NCI-H2029 (cell line): ENCODE measurements around the gene CARMIL3.

ENCODE experiments used
- DNase-seq: peaks from one replicate; lab custom pipeline; 2025; lab: John Stamatoyannopoulos, UW

Gene CARMIL3

GRCh38 chr14:24115422-24116127 is 63.8 kb downstream of the CARMIL3 start:
- DNase-seq: no peak

GRCh38 chr14:24116128-24116814 is 64.5 kb downstream of the CARMIL3 start:
- DNase-seq: no peak

GRCh38 chr14:24117179-24117578 is 65.4 kb downstream of the CARMIL3 start:
- no peak for DNase-seq
